HG02973 (cell line): ENCODE data around the gene FOXO3.

ENCODE experiments used
- ATAC-seq: cut with Tn5 transposase; IDR thresholded peaks from one replicate; pipeline ENCODE4 v1.9.1; 2021; ENCODE audit warnings: moderate library complexity; ENCODE audit not compliant: unreplicated experiment

Gene FOXO3

DNA sequence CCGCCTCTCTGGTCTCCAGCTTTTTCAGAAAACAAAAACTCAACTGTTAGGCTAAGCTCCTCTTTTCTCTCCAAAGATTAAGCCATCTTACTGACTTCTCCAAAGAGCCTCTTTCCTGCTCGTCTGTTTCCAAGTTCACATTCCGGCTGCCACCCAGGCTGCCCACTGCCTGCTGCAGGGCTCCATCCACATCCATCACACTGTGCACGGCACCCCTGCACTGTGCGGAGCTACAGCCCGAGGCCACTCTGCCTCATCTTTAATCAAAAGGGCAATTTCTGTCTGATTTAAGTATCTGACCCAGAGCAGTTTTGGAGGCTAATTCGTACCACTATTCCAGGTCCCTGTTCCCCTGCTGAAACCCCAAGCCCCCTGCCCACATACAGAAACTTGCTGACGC is 145.9 kb downstream of the FOXO3 start:
- ATAC-seq: no peak

DNA sequence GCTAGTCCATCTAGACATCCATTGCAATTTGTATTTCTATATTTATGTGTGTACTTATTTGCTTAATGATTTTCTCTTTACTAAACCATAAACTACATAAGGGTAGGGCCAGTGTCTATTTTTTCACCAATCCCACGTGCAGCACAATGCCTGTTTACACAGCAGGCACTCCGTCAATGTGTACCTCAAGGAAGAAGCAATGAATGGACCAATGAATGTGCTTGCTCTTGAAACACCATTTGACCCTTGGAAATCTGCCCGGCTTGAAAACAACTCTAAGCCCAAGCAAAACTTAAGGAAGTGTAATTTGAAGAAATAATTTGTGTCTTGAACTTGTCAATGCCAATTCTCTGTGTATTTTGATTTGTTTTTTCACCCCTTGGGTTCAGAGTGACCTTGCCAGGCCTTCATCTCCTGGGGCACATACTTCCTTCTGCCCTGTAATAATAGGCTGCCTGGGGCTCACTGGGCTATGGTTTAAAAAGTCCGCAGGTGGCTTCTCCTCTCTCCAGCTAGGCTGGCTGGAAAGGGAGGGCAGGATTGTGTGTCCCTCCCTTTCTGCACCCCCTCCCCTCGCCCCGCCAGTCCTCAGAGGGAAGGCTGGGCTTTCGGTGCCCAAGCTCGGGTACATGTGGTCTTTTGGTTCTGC is 146.7 kb downstream of the FOXO3 start:
- ATAC-seq: no peak

DNA sequence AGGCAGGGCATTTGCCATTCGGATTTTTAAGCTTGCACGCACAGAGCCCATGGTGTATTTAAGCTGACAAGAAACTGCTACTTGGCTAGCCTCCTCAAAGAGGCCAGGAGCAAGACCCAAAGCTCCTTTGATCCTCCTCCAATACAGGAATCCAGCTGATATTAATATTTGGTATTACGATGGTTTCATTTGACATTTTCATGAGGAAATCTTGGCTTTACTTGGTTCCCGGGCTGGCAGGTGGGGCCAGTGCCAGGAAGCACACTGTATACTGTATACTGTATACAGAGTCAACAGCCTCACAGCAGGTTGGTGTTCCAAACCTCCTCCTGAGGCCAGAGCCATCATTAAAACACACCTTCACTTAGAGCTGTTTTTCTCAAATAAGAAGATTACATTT is 149.3 kb downstream of the FOXO3 start:
- ATAC-seq: no peak

DNA sequence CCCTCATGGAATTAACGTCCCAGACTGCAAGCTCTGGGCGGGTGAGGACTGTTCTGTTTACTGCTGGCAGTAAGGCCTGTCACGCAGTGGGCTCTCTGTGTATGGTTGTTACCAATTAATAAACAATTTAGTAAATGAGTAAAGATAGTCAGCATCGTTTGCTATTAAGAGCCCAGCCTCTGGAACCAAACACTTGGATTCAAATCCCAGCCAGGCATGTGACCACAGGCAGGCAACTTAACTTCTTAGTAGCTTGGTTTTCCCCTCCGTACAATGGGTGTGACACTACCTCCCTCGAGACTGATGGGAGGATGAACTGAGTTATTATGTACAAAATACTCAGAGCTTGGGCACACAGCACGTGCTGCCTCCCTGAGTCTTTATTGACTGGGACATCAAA is 149.8 kb downstream of the FOXO3 start:
- ATAC-seq: no peak

DNA sequence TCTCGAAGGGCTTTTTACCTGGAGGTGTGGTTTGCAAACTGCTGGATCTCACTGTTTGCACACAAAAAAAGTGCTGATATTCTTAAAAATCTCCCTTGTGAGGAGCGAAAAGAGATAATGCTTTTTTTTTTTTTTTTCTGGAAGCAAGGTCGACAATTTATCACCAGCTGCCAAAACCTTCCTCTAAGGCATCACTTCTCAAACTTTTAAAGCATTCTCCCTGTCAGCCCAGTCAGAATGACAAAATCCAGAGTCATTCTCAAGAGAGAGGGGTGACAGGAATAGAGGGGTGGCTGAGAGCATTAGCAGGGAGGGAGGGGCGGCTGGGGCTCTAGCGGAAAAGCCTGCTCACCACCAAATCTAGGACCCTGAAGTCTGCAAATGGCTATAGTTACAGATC is 150.4 kb downstream of the FOXO3 start:
- no peak for ATAC-seq

DNA sequence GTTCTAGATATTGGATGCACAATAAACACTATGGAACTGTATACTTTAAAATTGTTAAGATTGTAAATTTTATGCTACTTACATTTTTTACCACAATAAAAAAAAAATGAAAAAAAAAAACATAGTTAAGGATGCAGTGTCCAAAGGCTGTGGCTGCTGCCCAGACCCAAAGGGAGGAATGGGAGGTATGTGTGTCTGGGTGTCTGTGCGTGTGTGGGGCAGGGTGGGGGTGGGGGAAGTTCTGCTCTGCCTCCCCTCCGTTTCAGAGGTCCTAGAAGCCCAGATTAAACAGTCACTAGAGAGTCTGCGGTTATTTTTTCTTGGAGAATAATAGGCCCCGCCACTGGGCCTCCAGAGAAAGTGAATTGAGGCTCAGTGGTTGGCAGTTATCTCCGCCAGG is 151.1 kb downstream of the FOXO3 start:
- ATAC-seq: no peak

DNA sequence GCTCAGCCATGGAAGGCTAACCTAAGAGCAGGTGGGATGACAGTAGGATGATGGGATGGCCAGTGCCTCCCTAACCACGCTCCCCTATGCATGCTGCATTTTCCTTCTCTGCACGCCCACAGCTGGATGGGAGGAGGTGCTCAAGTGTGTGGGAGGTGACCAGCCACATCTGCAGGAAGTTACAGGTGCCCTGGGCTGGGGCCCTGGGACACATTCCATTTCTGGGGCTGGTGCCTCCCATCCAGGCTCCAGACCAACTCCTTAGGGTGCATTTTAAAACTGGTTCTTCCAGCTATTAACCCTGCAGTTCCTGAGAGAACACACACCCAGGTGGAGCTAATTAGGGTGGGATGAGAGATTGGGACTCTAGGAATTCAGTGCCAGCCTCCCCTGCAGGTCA is 152.2 kb downstream of the FOXO3 start:
- ATAC-seq: no peak

DNA sequence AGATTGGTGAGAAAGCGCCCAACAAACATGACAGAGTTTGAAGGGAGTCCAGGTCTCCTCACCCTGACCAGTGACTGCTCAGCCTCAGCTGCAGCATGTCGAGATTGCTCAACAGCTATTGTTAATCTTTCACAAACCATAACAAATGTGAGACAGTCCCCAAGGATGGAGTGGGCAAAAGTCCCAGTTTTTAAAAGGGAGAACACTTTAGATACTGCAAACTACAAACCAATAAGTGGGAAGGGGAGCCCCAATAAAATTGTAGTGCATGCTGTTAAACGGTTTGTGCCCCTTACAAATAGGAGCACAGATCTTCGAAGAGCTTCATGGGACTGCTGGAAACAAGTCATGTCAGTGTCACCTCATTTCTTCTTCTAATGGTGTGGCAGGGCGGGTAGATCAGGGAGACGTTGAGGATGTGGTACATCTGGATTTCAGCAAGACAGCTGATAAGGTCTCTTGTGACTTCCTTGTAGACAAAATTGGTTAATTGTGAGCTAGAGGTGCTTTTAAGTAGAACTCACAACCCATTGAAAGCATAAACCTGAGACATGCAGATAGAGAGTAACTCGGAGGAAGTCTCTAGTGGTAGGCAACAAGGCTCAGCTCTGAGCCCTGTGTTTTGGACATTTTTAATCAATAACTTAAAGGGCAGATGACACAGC is 153.5 kb downstream of the FOXO3 start:
- no peak for ATAC-seq

DNA sequence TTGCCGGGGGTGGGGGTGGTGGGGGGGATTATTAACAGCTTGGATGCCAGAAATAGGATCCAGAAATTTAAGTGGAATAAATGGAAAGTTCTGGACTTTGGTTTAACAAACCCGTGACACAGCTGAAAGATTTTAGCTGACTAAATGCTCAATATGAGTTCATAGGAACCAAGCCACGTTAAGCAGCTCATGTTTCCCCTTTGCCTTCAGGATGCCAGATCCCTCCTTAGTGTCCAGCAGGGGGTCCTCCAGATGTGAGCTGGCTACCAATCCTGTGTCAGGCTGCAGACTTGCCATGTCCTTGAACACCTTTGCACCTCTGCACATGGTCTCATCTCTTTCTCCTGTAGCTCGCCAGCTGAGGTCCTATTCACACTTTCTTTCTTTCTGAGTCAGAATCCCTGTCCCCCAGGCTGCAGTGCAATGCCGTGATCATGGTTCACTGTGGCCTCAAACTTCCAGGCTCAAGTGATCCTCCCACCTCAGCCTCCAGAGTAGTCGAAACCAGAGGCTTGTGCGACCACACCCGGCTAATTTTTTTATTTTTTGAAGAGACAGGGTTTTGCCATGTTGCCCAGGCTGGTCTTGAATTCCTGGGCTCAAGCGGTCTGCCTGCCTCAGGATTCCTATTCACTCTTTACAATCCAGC is 154.2 kb downstream of the FOXO3 start:
- ATAC-seq: no peak

DNA sequence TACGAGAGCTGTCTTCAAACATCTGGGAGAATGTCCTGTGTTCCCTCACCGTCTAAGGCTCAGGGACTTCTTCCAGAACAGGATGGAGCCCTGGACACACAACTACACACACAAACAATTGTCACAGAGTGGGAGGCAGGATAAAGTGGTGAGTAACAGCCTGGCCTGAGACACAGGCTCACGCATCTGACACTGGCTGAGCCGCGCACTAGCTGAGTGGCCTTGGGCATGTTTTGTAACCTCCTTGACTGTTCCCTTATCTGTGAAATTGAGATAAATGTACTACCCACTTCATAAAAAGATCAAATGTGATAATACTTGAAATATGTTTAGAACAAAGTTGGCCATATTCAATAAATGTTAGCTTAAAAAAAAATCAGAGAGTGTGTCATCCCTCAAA is 155.1 kb downstream of the FOXO3 start:
- ATAC-seq: no peak

DNA sequence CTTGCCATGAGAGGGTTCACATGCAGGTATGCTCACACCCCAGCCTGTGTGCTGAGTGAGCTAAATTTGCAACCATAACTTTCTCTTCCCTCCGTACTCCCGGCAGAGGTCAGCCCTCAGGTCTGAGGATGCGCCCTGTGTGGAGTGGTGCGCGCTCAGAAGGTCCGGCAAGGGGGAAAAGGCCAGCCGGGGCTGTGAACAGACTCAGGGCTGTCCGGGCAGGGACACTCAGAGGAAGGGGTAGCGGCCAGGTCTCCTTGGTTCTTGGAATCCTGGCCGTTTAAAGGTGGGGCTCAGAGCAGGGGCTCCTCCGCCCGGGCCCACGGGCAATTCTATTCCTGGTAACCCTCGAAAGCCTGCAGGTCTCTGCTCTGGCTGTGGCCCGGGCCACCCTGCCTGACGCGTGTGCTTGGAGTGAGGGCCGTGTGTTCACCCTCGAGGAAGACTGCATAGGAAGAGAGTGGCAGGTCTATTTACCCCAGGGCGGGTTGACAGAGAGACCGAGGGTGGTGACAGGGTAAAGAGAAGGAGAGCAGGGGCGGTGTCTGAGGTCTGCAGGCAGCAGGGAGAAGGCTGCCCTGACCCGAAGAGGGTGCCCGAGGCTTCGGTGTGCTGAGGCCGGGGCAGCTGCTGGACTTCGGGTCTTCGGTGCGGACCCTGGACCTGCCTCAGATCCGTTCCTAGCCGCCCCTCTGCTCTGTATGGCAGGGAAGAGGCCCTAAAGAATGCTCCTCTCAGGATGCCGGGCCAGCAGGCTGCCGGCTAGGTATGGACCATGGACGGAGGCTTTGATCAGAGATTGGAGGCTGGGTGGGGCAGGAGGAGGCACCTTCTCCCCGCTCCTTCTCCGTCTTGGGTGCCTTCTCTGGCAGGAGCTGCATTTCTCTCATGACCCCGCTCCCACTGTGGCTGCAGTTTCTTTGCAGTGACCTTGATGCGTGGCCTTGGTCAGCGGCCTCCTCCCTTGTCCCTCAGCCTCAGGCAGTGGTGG is 156.4 kb downstream of the FOXO3 start:
- ATAC-seq: no peak

DNA sequence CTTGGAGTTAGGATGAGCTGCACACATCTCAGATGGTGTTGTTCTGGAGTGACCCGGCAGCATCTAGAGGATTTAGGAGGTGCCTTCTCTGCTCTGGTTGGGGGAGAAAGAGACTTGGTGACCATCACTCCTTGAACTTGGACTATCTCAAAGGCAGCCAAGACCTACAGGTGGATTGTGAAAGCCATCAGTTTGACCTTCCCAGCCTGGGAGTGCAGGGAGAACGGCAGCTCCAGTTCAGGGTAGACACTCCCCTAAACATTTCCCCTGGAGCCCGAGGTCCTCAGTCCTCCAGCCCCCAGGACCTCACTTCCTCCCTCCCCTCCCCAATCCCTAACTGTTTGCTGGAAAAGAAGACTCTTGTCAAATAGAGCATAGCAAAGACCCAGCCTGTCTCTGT is 158.8 kb downstream of the FOXO3 start:
- ATAC-seq: no peak

DNA sequence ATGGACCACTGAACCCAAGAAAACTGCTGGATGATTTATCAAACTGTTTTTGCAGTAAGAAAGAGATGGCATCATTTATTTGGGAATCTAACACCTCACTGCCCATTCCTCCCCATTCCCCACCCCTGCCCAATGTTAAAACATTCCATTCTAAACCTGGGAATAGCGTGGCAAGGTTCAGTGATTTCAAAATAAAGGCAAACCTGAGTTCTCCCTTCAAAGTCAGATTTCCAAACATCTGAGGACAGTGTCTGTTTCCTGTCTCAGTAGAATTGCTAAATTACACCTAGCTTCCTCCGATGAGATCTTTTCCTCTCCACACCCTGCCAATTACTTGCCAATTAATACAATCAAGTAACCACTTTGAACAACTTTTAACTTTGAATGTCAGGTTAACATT is 160.1 kb downstream of the FOXO3 start:
- ATAC-seq: no peak

DNA sequence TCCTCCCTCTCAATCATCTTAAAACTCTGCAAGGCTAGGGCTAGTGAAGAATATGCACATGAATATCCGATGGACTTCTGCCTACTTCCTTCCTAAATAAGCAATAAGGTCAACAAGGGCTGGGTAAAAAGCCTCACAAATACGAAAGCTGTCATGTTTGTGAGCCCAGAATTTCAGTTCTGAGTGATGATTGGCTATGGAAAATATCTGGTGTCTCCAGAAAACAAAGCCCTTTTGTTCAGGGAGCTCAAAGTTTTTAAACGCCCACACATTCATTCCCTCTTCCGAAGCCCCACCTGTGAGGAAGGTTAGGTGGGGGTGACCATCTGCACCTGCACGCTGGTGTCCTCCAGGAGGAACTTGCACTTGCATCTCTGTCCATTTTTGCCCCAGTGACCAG is 160.6 kb downstream of the FOXO3 start:
- no peak for ATAC-seq

DNA sequence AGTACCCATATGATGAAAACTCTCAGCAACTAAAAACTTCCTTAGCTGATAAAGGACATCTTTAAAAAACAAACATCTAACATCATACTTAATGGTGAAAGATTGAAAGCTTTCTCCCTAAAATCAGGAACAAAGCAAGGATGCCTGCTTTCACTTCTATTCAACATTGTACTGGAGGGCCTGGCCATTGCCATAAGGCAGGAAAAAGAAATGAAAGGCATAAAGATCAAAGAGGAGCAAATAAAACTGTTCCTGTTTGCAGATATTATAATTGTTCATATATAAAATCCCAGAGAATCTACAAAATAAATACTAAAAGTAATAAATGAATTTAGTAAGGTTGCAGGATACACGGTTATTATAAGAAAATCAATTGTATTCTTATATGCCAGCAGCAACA is 162.9 kb downstream of the FOXO3 start:
- no peak for ATAC-seq

DNA sequence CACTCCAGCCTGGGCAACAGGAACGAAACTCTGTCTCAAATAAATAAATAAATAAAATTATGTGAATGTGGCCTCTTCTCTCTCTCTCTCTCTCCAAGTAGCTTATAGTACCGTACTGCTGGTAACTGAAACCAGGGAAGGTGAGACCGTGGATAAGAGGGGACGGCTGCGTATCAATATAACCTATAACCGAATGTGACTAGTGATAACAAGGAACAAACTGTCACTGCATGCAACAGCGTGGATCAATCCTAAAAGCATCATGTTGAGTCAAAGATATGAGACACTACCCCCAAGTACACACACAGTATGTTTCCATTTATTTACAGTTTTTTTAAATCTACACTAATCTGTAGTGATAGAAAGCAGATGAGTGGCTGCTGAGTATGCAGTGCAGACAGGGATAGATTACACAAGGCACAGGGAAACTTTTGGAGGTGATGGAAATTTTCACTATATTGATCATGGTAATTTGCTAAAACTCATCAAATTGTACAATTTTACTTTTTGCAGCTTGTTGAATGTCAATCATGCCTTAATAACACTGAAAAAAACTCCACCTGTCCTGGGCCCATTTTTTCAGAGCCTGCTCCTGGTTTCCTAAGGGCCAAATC is 166.1 kb downstream of the FOXO3 start:
- ATAC-seq: no peak

DNA sequence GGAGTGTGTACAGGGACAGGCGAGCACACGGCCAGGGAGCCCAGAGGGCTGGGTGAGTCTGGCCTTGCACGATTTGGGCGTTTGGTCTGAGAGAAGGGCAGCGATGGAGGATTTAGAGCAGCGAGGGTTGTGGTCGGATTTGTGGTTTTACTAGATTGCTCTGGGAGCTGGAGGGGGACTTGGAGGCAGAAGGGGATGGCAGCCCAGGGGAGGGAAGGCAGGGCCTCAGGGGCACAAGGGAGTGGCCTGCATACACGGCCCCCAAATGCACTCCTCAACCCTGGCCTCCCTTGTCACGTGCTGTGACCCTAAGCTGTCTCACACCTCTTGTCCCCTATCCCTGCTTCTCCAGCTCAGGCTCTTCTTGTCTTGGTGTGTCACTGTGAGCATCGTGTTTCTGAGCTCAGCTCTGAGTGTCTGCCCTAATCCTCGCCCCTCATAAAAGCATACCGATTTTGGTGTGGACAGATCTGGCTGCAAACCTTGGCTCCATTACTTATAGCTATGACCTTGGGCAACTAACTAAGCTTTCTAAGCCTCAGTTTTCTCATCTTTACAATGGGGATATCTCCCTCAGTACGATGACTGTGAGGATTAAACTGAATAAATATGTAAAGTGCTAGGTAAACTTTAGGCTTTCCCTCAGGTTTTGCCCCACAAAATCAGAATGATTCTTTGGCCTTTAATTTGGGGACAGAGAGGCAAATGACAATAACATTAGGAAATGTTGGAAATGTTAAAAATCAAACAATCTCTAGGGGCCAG is 167.4 kb downstream of the FOXO3 start:
- no peak for ATAC-seq

DNA sequence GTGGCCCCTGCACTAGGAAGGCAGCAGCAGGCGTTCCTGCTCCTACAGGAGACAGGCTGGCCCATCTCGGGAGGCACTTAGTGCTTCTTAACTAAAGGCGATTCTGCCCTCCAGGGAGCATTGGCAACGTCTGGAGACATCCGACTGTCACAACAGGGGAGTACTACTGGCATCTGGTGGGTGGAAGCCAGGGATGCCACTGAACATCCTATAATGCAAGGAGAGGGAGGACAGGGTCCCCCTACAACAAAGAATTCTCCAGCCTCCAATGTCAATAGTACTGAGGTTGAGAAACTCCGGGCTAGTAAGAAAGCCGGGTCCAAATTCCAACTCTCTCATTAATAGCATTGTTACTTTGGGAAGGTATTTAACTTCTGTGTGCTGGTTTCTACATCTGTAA is 168.1 kb downstream of the FOXO3 start:
- ATAC-seq: no peak

DNA sequence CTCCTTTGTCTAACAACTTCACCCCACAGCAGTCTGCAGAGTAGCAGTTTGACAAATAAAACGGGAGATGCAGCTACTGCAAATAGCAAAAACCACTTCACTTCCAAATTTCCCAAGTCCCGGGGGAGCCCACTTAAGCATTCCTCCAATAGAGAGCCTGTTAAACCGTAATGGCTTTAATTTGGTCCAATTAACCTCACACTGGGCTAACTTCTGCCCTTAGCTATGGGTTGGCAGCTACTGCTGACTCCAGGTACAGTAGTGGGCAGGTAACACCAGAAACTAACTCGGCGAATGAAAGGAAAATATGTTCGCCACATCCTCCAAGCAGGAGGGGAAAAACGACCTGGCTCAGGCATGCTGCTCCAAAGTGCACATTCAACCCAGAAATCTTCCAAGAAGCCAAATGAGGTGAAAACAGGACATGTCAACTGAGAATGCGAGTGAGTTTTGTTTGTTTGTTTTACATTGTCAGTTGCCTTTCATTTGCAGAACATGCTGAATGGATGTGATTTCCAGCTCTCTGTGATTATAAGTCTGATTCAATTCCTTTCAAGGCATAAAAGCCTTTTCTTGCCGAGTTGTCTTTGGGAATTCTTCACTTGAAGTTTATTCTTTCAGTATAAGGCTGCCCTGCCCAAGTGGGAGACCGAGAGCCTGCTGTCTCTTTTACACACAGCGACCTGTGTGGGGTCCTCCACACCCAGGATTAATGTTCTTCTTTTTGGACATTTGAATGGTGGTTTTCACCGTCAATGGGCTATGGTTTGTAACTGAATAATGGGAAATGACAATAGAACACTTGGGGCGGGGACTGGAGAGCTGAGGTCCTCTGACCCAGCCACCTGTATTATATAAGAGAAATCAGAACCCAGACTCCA is 170.2 kb downstream of the FOXO3 start:
- ATAC-seq: no peak
